Stimulated activated CD8-positive, alpha-beta memory T cell treated with anti-CD3 and anti-CD28 coated beads, Interleukin-12 subunit alpha, Interleukin-12 subunit beta, amount 100 ng/mL, for 24 hours (primary cell): Measurements from ENCODE around the gene UBL3.

Experiments
- DNase-seq: peaks from one replicate; pipeline ENCODE4 v3.0.0-alpha.2; 2020; ENCODE audit errors: extremely low read depth

UBL3 gene

GRCh38 chr13:29857085-29857484 lies 6.7 kb upstream of the UBL3 start:
- DNase-seq = no peak

GRCh38 chr13:29856426-29856825 lies 6.0 kb upstream of the UBL3 start:
- DNase-seq = no peak

DNA sequence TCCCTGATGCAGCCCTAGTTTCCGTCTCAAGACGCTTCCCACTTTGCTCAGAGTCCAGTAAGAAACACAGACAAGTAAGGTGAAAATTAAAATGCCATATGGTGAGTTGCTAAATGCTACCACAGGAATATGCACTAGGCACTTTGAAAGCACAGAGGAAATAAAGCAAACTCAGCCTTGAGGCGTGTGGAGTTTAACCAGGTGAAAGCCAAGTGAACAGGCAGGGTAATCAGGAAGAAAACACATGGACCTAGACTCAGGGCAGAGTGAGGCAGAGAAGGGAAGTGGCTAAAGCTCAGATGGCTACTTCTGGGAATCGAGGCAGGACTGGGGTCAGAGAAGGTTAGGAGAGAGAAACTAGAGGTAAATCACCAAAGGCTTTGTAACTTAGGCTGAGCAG lies 5.4 kb upstream of the UBL3 start:
- DNase-seq = no peak

DNA sequence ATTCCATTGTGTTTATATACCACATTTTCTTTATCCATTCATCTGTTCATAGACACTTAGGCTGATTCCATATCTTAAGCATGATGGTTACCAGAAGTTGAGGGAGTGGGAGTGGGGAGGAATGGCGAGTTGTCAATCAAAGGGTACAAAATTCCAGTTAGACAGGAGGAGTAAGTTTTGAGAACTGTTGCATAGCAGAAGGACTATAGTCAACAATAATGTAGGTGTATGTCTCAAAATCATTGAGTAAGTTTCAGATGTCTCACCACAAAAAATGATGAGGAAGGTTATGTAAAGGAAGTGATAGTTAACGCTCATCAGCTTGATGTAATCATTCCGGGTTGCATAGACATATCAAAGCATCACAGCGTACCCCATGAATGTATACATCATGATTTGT lies 4.6 kb upstream of the UBL3 start:
- DNase-seq = no peak

DNA sequence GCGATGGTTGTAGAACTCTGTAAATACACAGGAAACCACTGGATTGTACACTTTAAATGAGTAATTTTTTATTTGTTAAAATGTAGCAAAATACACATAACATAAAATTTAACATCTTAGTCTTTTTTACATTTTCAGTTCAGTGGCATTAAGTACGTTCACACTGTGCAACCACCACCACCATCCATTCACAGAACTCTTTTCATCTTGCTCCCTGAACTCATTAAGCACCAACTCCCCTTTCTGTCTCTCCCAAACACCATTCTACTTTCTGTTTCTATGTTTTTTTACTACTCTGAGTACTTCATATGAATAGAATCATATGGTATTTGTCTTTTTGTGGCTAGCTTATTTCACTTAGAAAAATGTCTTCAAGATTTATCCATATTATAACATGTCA lies 2.7 kb upstream of the UBL3 start:
- no peak for DNase-seq

GRCh38 chr13:29852472-29853054 lies 2.1 kb upstream of the UBL3 start:
- no peak for DNase-seq

DNA sequence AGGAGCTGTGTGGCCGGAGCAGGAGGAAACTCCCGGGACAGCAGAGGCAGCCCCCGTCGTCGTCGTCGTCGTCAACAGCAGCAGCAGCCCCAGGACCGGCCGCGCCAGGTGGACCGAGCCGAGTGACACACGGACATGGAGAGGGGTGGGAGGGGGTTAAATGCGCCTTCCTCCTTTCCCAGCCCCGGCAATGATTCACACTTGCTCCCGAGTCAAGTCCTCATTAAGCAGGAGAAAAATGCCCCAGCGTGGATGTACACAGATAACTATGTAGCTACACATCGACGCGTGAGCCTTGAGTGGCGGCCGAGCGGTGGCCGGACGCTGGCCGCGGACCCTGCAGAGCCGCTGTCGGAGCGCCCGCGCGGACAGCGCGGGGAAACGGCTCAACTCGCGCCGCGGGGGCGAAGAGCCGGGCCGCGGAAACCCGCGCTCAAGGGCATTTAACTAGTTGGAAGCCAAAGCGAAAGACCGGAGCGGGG lies 645 bp downstream of the UBL3 start:
- no peak for DNase-seq

DNA sequence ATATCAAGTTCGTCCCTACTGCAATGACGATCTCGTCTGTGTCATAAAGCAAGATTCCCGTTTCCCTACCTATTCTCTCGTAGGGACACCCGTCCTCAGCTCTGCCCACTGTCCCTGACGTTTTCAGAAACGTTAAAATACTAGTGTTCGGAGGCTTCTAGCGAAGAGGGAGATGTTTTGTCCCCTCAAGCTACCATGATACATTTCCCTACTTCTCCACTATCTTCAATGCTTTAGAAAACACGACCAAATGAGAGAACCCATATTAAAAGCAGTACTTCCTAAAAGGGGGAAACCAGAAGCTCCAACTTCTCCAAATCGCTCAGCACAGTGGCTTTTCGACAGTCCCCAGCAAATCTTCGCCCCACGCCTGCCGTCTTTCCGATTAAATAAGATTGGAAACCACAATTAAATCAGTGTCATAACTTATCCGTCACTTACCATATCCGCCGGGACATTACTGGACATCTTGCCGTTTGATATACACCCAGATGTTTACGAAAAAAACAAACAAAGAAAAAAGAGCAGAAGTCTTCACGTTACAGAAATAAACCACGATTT lies 1.3 kb downstream of the UBL3 start:
- no peak for DNase-seq

- no peak for DNase-seq
Observed at GRCh38 chr13:29847501-29847983, 2.9 kb downstream of the UBL3 start.

DNA sequence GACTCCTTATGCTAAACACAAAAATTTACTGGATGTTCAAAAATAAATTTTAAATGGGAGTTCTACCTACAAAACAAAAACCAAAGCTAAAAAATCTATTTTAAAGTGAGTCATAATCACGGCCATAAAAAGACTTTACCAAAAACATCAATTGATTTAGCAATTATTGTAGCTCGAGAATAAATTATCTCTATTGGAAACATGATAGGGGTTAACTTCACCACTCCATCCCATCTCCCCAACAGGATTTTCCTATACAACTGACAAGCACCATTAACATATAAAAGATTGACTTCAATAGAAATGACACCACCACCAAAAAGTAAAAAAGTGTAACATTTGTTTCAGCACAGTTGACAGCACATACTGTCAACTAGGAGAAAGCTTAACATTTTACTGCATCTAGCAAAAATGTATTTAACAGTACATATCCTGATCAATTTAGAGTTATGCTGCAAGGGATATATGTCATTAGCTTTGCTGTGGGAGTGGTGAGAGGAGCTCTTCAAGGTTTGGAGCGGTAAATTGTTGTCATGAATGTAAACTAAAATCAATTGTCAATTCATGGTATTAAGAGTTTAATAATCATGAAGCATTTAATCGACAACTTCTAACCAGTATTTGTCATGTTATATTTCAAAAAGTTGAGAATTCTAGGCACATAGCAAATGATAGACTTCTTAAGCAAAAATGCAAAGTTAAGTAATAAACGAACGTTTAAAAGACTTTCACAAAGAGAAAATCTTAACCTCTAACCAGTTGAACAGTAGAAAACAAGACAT lies 3.8 kb downstream of the UBL3 start:
- no peak for DNase-seq

DNA sequence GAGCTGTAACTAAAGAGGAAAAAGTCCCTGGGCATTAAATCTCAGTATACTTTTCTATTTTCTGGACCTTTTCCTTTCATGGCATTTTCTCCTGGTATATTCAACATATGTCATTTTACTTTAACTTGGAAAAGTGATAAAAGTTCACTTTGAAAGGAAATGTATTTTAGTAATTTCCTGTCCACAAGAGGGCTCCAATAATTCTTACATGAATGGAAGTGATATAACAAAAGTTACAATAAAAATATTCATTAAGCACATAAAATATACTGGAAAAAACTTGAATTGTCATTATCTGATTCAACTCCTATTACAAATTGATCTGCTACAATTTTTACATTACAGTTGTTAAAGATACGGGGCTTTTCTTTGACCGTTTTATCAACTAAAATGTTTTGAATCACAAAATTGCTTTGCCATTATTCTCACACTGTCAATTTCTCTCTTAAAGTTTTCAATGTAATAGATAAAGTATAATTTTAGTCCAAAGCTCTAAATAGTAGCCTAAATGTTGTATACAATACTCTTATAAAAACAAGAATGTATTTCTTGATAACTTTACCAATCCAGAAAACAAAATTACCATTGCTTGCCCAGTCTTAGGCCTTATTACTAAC lies 4.9 kb downstream of the UBL3 start:
- no peak for DNase-seq

DNA sequence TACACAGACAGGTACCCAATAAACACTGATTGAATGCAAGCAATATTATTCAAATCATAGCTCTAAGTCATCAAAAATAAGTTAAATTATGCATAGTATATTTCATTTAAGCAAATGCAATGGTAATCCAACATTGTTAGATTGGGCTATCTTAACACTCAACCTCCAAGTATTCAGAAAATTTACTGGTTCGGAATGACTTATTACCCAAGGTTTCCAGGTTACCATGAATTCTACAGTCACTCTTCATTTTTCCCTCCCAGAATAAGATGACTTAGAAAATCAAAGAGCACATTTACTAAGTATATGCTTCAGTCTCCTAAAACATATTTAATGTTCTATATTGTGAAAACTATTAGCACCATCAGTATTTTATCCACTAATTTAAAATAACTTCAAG lies 6.0 kb downstream of the UBL3 start:
- no peak for DNase-seq

GRCh38 chr13:29840585-29840984 lies 9.8 kb downstream of the UBL3 start:
- DNase-seq = no peak

GRCh38 chr13:29835280-29836061 lies 14.9 kb downstream of the UBL3 start:
- no peak for DNase-seq

DNA sequence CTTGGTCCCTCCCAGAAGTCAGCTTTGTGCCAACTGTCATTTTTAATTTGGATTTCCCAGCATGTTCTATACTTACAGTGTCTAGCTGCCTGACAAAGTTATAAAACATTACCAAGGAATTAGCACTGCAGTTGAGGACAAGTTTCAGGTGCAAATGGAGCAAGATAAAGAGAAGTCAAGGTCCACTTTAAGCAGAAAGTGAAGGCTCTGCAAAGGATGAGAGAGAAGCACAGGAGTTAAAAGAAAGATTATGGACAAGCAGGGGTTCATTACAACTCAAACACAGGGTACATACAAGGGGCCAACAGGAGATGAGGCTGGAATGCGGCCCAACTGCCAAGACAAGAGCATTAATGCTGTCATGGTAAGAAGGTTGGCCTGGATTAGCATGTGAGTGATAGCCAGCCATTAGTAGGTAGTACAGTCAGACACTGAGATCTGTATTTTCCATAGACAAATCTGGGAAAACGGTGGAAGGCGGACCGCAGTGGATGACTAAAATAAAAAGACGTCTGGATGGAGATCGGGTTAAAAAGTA lies 17.6 kb downstream of the UBL3 start:
- no peak for DNase-seq

- no peak for DNase-seq
Observed at GRCh38 chr13:29830000-29830399, 20.4 kb downstream of the UBL3 start.

DNA sequence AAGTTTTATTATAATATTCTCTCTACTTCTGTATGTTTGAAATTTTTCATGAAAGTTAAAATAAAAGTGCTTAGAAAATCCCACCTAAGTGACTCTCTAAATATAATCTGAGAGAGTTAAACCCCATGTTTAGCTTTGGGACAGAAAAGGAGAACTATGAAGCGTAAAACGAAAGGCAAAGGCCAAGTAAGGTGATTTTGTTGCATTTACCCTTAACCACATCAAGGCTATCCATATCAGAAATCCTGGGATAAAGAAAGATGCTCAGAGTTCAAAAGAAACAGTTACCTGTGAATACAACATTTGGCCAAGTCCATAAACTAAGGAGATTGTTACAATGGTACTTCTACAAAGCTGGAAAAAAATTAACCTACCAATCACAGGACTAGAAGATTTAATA lies 31.3 kb downstream of the UBL3 start:
- no peak for DNase-seq

- no peak for DNase-seq
Observed at GRCh38 chr13:29817604-29818378, 32.6 kb downstream of the UBL3 start.

DNA sequence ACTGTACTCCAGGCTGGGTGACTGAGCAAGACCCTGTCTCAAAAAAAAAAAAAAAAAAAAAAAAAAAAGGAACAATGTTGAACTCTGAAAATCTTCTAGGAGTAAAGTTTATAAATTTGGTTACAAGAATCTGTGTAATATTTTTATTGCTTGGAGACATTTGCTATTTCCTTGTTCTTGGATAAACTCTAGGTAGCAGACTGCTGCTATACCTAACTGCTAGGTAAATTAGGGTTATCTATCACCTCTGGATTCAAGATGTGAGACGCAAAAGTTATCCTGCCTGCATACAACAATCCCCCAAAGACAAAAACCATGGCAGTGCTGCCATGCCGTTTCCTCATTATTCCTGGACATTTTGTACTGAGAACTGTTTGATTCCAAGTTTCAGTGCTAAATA lies 33.7 kb downstream of the UBL3 start:
- DNase-seq = no peak

GRCh38 chr13:29815336-29815735 lies 35.1 kb downstream of the UBL3 start:
- no peak for DNase-seq

- DNase-seq = no peak
Observed at GRCh38 chr13:29810898-29811297, 39.5 kb downstream of the UBL3 start.
